Stimulated activated CD8-positive, alpha-beta memory T cell treated with anti-CD3 and anti-CD28 coated beads, Interleukin-4, amount 100 ng/mL, for 24 hours (primary cell): ENCODE results near the gene INPP5B.
"Not testable (repeated sequence)": the region's sequence is repeated elsewhere in the genome, so short reads cannot be mapped to it uniquely, and the experiment has no call there.

Source experiments
- DNase-seq: peaks from one replicate; pipeline ENCODE4 v3.0.0-alpha.2; 2020; ENCODE audit warnings: low read depth

Gene INPP5B

DNA sequence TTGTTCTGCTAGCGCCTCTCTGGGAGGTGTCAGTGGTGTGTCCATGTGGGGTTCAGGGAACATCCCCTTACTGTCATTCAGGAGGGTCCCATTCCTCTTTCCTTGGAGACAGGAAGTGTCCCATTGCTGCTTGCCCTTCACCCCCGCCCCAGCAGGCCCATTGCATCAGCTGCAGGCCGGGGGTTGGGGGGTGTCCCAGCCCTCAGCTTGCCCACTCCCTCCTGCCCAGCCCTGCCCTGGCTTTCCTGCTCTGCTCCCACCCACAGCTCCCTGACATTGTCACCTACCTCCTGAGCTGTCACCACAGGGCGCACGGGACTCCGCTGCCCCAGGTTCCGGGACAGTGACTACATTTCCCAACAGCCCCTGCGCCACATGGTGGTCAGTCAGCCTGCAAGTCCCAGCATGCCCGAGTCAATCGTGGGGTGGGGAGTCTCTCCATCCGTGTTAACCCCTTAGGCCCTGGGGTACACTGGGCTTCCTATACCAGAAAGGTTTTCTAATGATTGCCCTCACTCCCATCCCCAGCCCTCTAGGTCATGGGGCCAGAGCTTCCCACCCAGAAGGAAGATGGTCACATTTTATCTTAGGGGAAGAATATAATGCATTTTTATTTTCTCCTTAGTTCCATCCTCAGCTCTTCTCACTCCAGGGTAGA is at the start of gene INPP5B:
Gene INPP5B, minus strand, starts transcription at position 351 of the 658 bp plus-strand sequence. CDS start 745 bp downstream, outside the sequence.
- DNase-seq = peak; percentile 70

DNA sequence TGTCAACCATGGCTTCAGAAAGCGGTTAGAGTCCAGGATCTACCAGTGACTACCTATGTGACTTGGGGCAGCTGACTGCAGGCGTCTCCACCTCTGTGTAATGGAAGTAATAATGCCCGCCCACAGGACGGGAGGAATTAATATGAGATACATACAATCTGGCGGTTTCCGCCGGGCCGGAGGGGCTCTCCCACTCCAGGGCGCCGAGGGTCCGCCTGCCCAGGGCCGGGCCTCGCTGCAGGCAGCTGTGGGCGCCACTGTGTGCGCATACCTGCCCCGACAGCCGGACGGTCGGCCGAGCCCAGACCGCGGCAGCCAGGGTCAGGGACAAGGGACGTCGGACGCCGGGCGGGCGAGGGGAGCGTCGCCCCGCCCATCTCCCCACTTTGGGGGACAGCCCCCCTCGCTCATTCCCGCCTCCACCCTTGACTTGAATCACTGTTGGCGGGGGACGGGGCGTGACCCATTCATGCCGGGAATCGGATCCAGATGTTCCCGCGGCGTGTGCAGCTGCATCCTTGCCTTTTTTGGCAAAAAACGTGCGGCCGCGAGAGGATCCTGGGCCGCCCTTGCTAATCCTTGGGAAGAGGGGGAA is 49.0 kb upstream of the INPP5B start:
- no peak for DNase-seq

DNA sequence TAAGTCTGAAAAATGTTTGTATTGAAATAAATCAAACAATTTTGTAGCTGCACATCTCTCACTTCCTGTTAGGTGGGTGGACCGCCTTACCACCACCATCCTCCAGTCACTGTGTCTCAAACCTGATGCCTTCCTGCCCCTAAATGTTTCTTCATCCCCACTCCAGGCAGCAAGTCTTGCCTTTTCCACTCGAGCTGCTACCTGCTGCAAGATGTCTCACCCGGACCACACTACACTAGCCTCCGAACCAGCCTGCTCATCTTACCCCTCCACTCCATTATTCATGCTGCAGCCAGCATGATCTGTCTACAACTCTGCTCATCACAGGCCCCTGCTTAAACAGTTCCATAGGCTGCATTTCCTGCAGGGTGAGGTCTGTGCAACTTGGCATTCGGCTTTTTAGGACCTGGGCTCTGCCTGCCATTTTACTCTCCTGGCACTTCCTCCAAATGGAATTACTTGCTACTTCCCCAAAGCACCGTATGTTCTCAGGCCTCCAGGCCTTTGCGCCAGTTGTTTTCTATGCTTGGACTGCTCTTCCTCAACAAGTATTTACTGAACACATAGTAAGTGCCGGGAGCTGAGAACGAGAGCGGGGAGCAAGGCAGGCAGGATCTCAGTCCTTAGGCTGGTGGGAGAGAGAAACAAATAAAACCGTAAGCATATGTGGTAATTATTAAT is 48.2 kb upstream of the INPP5B start:
- no peak for DNase-seq

DNA sequence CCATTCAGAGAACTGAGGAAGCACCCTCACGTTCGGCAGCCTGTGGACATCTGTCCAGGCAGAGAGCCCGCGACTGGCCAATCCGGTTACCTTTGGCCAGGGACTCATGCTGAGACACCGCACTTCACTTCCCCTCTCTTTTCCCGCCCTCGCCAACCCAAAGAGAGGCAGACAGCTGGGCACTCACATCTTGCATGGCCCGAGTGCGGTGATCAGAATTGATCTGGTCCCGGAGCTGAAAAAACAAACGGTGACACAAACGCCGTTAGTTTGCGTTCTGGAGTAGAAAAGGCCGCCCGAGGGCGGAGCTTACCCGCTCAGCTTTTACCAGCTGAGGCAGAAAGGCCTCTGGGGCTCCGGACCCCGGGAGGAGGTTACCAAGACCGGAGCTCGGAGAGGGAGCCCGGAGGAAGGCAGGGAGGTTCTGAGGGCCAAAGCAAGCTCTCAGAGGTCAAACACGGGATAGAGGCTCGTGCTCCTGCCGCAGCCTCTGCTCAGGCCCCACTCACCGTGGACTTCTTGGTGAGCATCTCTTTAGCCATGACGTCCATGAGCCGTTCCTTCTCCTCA is 42.6 kb upstream of the INPP5B start:
- DNase-seq = no peak

DNA sequence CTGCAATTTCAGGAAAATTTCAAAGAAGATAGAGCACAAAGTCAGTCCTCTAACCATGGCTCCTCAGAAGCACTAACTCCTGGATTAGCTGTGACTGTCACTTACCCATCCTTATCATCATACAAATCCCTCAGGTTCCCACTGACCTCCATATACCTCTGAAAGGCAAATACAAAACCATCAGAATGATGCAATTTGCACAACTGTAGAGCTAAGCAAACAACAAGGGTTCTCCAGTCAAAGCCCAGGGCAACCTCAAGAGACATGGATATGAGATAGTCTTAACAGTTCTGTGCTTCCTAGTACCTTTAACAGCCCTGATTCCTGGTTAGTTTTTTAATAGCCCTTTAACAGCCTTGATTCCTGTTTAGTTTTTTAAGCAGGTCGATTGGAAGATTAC is 40.8 kb upstream of the INPP5B start:
- DNase-seq = no peak

DNA sequence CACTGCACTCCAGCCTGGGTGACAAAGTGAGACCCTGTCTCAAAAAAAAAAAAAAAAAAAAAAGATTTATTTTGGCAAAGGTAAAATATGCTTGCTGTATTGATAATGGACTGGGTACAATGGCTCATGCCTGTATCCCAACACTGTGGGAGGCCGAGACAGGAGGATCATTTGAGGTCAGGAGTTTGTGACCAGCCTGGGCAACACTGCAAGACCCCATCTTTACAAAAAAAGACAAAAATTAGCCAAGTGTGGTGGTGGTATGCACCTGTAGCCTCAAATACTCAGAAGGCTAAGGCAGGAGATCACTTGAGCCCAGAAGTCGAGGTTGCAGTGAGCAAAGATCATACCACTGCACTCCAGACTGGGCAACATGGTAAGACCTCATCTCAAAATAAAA is 36.7 kb upstream of the INPP5B start:
- DNase-seq = no peak

DNA sequence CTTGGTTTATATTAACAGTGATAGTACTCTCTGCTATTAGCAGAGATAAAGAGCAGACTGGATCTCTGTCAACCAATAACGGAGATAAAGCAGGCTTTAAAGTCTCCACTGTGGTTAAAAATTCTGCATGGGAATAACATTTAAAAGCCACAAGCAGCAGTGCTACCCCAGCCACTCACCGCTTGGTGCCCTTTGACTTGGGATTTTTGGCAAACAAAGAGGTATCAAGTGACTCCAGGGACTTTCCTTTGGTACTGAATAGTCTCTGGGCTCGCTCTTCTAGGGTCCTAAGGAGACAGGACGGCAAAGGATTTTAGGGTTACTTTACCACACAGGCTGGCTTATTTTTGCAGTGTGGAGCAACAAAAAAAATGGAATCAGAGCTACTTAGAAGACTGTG is 31.7 kb upstream of the INPP5B start:
- DNase-seq = no peak

DNA sequence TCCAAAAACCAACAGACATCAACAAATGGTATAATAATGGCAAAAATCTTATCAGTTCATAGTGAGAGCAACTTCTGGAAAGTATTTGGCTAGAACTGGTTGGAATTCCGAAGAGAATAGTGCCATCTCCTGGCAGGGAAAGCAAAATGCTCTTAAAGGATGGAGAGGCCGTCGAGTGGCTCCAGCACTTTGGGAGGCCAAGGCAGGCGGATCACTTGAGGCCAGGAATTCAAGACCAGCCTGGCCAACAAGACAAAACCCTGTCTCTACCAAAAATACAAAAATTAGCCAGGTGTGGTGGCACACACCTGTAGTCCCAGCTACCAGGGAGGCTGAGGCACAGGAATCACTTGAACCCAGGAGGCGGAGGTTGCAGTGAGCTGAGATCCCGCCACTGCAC is 28.2 kb upstream of the INPP5B start:
- DNase-seq = not testable (repeated sequence)

DNA sequence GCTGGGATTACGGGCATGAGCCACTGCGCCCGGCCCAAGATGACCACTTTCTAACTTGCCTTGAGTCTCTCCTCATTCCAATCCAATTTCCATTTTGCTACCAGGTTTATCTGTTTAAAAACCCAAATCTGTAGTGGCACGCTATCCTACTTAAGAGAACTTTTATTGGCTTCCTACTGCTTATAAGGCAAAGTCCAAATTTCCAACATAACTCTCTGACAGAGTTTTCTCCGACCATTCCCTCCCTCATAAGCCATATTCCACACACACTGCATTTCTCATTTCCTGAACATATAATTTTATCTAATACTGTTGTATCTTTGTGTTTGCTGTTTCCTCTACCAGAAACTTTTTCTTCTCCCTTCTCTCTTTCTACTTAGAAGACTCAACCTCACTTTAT is 27.7 kb upstream of the INPP5B start:
- DNase-seq = no peak

DNA sequence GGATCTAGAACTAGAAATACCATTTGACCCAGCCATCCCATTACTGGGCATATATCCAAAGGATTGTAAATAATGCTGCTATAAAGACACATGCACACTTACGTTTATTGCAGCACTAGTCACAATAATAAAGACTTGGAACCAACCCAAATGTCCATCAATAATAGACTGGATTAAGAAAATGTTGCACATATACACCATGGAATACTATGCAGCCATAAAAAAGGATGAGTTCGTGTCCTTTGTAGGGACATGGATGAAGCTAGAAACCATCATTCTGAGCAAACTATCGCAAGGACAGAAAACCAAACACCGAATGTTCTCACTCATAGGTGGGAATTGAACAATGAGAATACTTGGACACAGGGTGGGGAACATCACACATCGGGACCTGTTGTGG is 26.8 kb upstream of the INPP5B start:
- DNase-seq = not testable (repeated sequence)

DNA sequence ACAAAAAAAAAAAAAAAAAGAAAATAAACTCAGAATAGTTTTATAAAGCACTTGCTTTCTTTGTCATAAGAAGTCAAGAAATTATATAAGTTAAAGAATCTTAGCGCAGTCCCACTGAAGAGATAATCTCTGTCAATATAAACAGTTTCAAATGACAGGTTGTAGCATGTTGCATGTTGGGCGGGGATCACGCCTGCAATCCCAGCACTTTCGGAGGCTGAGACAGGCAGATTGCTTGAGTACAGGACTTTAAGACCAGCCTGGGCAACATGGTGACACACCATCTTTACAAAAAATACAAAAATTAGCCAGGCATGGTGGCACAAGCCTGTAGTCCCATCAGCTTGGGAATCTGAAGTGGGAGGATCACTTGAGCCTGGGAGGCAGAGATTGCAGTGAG is 18.4 kb upstream of the INPP5B start:
- no peak for DNase-seq

DNA sequence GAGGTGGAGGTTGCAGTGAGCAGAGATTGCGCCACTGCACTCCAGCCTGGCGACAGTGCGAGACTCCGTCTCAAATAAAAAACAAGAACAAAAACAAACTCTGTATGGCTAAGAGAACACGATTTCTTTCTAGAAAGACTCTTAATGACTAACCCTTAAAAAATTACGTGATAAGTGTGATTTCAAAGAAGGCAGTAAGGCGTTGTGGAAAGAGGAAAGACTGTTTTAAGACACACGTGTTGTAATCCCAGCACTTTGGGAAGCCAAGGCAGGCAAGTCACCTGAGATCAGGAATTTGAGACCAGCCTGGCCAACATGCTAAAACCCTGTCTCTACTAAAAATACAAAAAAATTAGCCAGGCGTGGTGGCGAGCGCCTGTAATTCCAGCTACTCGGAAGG is 17.3 kb upstream of the INPP5B start:
- not testable (repeated sequence) for DNase-seq

DNA sequence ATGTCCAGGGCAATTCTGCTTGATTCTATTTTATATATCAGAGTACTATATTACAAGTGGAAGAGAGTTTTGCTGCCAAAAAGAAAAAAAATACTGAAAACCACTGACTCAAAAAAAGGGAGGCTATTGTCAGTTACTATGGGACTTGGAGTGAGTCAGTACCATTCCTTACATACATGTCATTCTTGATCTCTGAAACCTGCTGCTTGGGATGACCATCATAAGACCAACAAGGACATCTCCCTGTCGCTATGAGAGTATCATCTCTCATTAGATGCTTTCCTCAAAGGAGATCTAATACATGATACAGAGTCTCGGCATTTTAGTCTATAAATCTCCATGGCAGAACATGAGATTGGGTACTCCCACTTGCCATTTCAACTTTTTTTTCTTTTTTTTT is 11.8 kb upstream of the INPP5B start:
- no peak for DNase-seq

DNA sequence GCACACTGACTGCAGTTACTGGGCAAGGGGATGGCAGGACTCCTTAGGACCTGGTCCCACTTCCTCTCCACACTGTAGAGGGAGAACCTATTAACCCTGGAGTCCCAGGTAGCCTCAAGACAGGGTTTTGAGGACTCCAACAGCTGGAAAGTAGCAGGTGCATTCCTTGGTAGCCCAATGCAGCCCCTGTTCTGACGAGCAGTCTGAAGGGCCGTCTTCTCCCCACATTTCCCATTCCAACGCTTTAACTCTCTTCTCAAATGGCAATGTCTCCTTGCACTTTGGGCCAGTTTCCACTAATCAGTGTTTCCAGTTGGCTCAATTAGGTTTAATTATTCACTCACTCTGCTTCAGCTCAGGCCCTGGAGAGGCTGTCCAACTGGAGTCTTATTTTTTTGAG is 8.8 kb upstream of the INPP5B start:
- DNase-seq = no peak

DNA sequence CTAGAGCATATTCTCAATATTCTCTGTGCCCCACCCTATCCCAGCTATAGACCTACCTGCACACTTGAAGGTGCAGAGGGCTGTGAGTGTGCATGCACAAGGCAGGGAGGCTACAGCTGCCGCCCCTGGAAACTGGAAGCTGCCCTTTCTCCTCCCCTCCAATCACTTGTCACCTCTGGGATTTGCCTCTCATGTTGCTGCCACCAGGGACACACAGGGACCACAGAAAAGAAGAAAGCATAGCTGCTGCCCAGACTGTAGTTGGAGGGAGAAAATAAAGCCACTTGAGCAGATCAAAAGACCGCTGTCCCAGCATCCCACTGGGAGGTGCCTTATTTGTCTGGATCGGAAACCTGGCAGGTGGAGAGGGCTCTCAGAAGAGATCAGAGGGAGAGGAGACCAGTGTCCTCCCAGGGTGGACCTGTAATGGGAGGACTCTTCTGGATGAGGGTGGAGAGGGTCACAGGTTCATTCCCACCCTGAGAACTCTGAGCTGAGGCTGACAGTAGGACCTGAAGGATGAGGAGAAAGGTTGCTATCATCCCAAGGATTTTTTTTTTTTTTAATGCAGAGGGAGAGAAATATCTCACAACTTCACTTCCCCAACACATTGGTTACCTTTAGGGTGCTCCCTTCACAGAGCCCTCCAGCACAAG is 7.6 kb upstream of the INPP5B start:
- no peak for DNase-seq

DNA sequence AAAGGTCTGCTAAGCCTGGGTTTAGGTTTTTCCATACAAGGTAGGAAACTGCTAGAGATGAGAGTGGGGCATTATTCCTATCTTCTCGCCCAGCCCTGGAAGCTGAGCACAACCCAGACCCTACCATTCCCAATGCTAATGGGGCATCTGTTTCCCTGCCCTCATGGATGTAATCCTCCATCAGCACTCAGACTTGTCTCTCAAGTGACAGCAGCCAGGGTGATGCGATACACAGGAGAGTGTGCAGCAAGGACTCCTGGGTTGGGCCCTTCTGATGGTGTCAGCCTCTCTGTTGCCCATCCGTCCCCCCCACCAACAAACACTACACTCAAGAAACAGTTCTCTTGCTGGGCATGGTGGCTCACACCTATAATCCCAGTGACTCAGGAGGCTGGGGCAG is 5.9 kb upstream of the INPP5B start:
- DNase-seq = no peak

DNA sequence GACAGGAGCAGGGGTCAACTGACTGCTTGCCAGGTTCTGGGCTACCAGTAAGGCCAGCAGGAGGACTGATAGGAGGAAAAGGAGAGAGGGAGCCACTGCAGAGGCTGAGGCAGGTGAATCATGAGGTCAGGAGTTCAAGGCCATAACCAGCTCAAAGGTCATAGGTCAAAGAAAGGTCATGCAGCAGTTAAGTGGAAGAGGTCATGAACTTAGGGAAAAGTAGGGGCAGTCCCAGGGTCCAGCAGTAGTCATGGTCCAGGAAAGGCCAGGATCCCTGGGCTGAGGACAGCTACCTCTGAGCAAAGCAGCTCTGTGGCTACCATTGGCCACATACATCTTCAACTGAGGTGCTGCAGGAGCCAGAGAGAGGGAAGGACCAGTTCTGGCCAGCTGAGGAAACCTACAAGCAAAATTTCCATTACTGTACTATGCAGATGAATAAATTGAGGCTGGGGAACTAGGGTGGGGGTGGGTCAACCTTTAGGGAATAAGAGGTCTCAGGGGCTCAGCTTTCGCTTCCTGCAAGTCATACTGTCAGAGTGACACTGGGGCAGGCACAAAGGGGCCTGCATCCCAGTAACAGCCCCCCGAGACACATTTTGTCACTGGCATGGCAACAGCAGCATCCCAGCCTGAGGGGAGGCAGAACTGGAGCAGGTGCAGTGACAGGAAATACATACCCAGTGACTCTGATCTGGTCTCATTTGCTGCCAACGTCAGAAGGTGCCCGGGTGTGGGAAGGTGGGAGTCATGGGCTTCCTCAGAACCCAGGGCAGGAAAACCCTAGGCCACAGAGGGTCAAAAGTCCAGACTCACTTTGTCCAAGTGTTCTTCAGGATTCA is 5.2 kb upstream of the INPP5B start:
- no peak for DNase-seq

DNA sequence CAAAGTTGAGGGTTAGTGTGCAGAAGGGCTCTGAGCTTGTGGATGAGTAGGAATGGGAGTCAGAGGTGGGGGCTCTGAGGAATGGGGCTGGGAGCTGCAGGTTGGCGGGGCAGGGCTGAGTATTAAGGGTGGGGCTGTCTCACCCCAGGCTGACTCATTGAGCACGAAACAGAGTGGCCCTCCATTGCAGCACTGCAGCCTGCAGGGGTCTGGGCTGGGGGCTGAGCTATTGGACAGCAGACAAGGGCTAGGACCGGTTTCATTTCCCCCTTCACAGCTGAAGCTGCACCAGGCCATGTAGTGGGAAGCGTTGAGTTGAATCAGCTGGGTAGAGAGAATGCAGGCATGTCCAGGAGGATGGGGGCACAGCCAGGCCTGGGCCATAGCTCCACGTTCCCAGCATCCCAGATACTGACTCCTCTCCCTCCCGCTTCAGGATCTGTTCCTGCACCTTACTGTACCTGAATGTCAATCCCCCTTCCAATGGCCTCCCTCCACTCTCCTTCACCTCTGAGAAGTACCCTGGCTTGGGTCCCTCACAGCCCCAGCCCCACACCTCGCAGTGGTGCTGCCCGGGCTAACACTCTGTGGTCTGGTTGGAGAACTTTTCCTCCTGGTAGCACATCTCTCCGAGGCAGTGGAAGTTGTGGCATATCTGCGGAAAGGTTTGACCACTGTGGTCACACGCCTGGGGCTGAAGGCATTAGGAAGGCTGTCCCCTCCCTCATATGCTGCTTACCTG is 4.4 kb upstream of the INPP5B start:
- DNase-seq = no peak

DNA sequence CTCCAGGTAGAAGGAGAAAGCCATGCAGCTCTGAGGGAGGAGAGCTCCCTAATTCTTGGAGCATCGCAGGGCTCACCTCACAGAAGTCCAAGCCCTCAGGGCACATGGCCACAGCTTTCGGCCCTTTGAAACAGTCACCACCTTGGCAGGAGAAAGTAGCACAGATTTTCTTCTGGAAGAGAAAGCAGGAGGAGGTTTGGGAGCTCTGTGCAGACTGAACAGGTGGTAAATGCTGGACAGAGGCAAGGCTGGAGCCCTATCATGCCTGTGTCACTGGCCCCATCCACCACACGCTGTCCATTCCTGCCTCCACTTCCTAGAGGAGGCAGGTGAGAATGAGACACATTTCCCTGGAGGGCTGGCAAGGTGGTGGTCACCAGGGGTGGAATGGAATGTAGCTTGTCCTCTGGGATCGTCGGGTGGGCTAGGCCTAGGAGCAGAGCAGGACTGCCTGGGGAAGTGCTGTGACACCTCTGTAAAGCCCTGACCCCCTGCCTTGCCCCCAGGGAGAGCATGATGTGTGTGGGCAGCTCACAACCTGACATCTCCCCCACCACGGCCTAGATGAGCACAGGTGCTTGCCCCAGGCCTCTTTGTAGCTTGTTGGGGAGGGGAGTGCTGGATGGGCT is 2.8 kb upstream of the INPP5B start:
- no peak for DNase-seq

DNA sequence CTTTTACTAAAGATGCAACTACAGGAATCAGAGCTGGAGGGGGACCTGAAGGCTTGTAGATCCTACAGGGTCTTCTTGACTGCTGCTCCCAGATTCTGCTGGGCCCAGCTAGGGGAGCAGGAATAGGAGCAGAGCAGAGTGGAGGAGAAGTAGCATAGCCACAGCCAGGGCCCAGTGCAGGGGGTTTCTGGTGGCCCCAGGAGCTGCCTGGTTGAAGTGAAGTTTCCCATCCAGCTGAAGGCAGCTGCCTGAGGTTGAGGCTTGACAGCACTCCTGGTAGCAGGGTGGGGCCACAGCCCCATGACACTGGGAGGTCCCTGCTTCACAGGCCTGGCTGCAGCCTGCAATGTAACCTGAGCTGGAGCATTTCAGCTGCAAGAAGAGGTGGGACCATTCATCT is 2.0 kb upstream of the INPP5B start:
- DNase-seq = no peak

DNA sequence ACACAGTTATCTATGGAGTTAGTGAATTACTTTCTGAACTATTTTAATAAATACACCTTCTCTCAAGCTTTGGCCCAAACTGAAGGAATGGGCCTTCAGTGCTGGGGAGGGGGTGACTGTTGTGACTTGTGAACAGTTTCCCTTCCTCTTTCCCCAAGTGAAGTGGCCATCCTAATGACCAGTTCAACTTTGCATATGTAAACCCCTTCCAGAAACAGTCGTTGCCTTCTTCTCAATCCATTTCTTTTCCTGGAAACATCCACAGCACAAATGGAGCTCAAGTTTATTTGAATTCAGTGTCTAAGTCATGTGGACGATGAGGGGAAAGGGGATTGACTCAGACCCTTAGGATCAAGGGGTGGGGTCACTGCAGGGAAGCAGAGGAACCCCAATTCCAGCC is 1.3 kb upstream of the INPP5B start:
- DNase-seq = no peak
